Effector memory CD8-positive, alpha-beta T cell (primary cell): ENCODE measurements around the gene LCLAT1.
"Not testable (repeated sequence)": the region's sequence is repeated elsewhere in the genome, so short reads cannot be mapped to it uniquely, and the experiment has no call there.

Experiments
- ATAC-seq: fragments of 150-1000 bp; cut with Tn5 transposase; replicated peaks from 2 replicates; pipeline ENCODE4 v1.10.0; 2021; ENCODE audit warnings: mild to moderate bottlenecking, moderate library complexity
- DNase-seq, 3 experiments: peaks; one replicate each; pipeline ENCODE4 v3.0.0; 2021
- H3K27ac Mint-ChIP-seq, 2 donors: one replicate each; pipeline ENCODE4 v1.8.0; 2022; ENCODE audit warnings: mild to moderate bottlenecking in 2 of 2, mixed read lengths in 2 of 2, moderate library complexity in 2 of 2
- H3K27me3 Mint-ChIP-seq, 2 donors: one replicate each; pipeline ENCODE4 v1.8.0; 2022; ENCODE audit warnings: mixed read lengths in 2 of 2
- H3K36me3 Mint-ChIP-seq: one replicate; pipeline ENCODE4 v1.8.0; 2022; ENCODE audit warnings: mild to moderate bottlenecking, moderate library complexity, mixed read lengths; ENCODE audit not compliant: insufficient read depth
- H3K4me1 Mint-ChIP-seq, 2 donors: one replicate each; pipeline ENCODE4 v1.8.0; 2022; ENCODE audit warnings: low read depth in 2 of 2, mixed read lengths in 2 of 2
- H3K4me3 Mint-ChIP-seq, 2 donors: one replicate each; pipeline ENCODE4 v1.8.0; 2022; ENCODE audit warnings: mild to moderate bottlenecking in 2 of 2, mixed read lengths in 2 of 2, moderate library complexity in 2 of 2
- H3K9me3 Mint-ChIP-seq, 2 donors: one replicate each; pipeline ENCODE4 v1.8.0; 2022; ENCODE audit warnings: mixed read lengths in 2 of 2

The LCLAT1 gene

GRCh38 chr2:30628341-30628740, 181.3 kb downstream of the LCLAT1 start:
- H3K9me3 Mint-ChIP-seq, result no peaks in the 10 kb centered on the region
- H3K27me3 Mint-ChIP-seq, result no peaks in the 10 kb centered on the region
- no peak overlapping the region for H3K27ac Mint-ChIP-seq
- DNase-seq (no peak), ATAC-seq (no peak)
- H3K36me3 Mint-ChIP-seq, result no peaks in the 10 kb centered on the region
- H3K4me3 Mint-ChIP-seq, result no peak overlapping the region
- peaks cover 4 to 11% of the 10 kb centered on the region in 2 donors for H3K4me1 Mint-ChIP-seq

- Mint-ChIP-seq H3K4me3 (no peak overlapping the region), H3K36me3 (no peaks in the 10 kb centered on the region), H3K9me3 (no peaks in the 10 kb centered on the region), H3K27me3 (no peaks in the 10 kb centered on the region), H3K4me1 (peaks cover 4 to 11% of the 10 kb centered on the region in 2 donors), H3K27ac (no peak overlapping the region)
- DNase-seq (no peak), ATAC-seq (no peak)
Observed at GRCh38 chr2:30629866-30630265, 182.8 kb downstream of the LCLAT1 start.

- Mint-ChIP-seq H3K36me3 (no peaks in the 10 kb centered on the region), H3K9me3 (no peaks in the 10 kb centered on the region), H3K27me3 (no peaks in the 10 kb centered on the region), H3K27ac (peak overlapping the region in 1 of 2 donors; percentile 52), H3K4me1 (peaks cover 4 to 11% of the 10 kb centered on the region in 2 donors), H3K4me3 (no peak overlapping the region)
- ATAC-seq (peak; percentile 35), DNase-seq (no peak)
Observed at GRCh38 chr2:30631051-30631671, 184.1 kb downstream of the LCLAT1 start.

GRCh38 chr2:30633039-30633438, 186.0 kb downstream of the LCLAT1 start:
- ATAC-seq, result no peak
- DNase-seq, result no peak
- no peak overlapping the region for H3K4me3 Mint-ChIP-seq
- H3K4me1 Mint-ChIP-seq, result peaks cover 4 to 11% of the 10 kb centered on the region in 2 donors
- no peaks in the 10 kb centered on the region for H3K27me3 Mint-ChIP-seq
- H3K27ac Mint-ChIP-seq, result no peak overlapping the region
- H3K9me3 Mint-ChIP-seq, result no peaks in the 10 kb centered on the region
- H3K36me3 Mint-ChIP-seq, result no peaks in the 10 kb centered on the region

- DNase-seq (no peak), ATAC-seq (no peak)
- Mint-ChIP-seq H3K9me3 (no peaks in the 10 kb centered on the region), H3K27ac (no peak overlapping the region), H3K4me1 (peaks cover 2 to 4% of the 10 kb centered on the region in 2 donors), H3K36me3 (peaks cover 4% of the 10 kb centered on the region), H3K4me3 (no peak overlapping the region), H3K27me3 (no peaks in the 10 kb centered on the region)
Observed at GRCh38 chr2:30636311-30636710, 189.3 kb downstream of the LCLAT1 start.

GRCh38 chr2:30639836-30640235, 192.8 kb downstream of the LCLAT1 start:
- H3K27me3 Mint-ChIP-seq, result no peaks in the 10 kb centered on the region

GRCh38 chr2:30641765-30642345, 194.8 kb downstream of the LCLAT1 start:
- ATAC-seq, result no peak

More at GRCh38 chr2:30639836-30640235, 192.8 kb downstream of the LCLAT1 start:
- H3K36me3 Mint-ChIP-seq, result peaks cover 7% of the 10 kb centered on the region
- no peak overlapping the region for H3K27ac Mint-ChIP-seq
- no peaks in the 10 kb centered on the region for H3K9me3 Mint-ChIP-seq
- H3K4me1 Mint-ChIP-seq, result peaks cover 0 to 3% of the 10 kb centered on the region in 2 donors
- DNase-seq, result no peak
- ATAC-seq, result no peak
- no peak overlapping the region for H3K4me3 Mint-ChIP-seq

GRCh38 chr2:30643013-30643412, 196.0 kb downstream of the LCLAT1 start:
- not testable (repeated sequence) for ATAC-seq, H3K27ac Mint-ChIP-seq, H3K27me3 Mint-ChIP-seq, DNase-seq, H3K9me3 Mint-ChIP-seq, H3K4me1 Mint-ChIP-seq, H3K4me3 Mint-ChIP-seq, H3K36me3 Mint-ChIP-seq

More at GRCh38 chr2:30641765-30642345, 194.8 kb downstream of the LCLAT1 start:
- Mint-ChIP-seq H3K36me3 (peaks cover 7% of the 10 kb centered on the region), H3K4me3 (no peak overlapping the region), H3K4me1 (peaks cover 0 to 3% of the 10 kb centered on the region in 2 donors), H3K9me3 (no peaks in the 10 kb centered on the region), H3K27ac (no peak overlapping the region), H3K27me3 (no peaks in the 10 kb centered on the region)
- DNase-seq, result no peak

GRCh38 chr2:30643674-30644073, 196.6 kb downstream of the LCLAT1 start:
- no peak overlapping the region for H3K4me3 Mint-ChIP-seq
- peaks cover 7% of the 10 kb centered on the region for H3K36me3 Mint-ChIP-seq
- ATAC-seq, result no peak
- H3K9me3 Mint-ChIP-seq, result no peaks in the 10 kb centered on the region
- DNase-seq, result no peak
- no peaks in the 10 kb centered on the region for H3K27me3 Mint-ChIP-seq
- H3K27ac Mint-ChIP-seq, result no peak overlapping the region
- H3K4me1 Mint-ChIP-seq, result peaks cover 0 to 3% of the 10 kb centered on the region in 2 donors

- Mint-ChIP-seq H3K27me3 (no peaks in the 10 kb centered on the region), H3K9me3 (no peaks in the 10 kb centered on the region), H3K36me3 (peaks cover 7% of the 10 kb centered on the region), H3K4me1 (no peaks in the 10 kb centered on the region), H3K4me3 (no peak overlapping the region), H3K27ac (no peak overlapping the region)
- DNase-seq (no peak), ATAC-seq (no peak)
Observed at GRCh38 chr2:30645081-30645744, 198.2 kb downstream of the LCLAT1 start.

GRCh38 chr2:30645745-30646119, 198.7 kb downstream of the LCLAT1 start:
- no peak overlapping the region for H3K4me3 Mint-ChIP-seq
- DNase-seq (no peak), ATAC-seq (no peak)
- H3K36me3 Mint-ChIP-seq, result peaks cover 7% of the 10 kb centered on the region
- H3K4me1 Mint-ChIP-seq, result no peaks in the 10 kb centered on the region
- H3K9me3 Mint-ChIP-seq, result no peaks in the 10 kb centered on the region
- no peak overlapping the region for H3K27ac Mint-ChIP-seq
- H3K27me3 Mint-ChIP-seq, result no peaks in the 10 kb centered on the region

GRCh38 chr2:30647752-30648457, 200.9 kb downstream of the LCLAT1 start:
- no peaks in the 10 kb centered on the region for H3K9me3 Mint-ChIP-seq
- ATAC-seq, result no peak
- H3K27ac Mint-ChIP-seq, result no peak overlapping the region
- no peaks in the 10 kb centered on the region for H3K27me3 Mint-ChIP-seq
- H3K4me1 Mint-ChIP-seq, result no peaks in the 10 kb centered on the region
- DNase-seq, result no peak
- H3K36me3 Mint-ChIP-seq, result peaks cover 2% of the 10 kb centered on the region
- H3K4me3 Mint-ChIP-seq, result no peak overlapping the region

- H3K9me3 Mint-ChIP-seq, result no peaks in the 10 kb centered on the region
- H3K27ac Mint-ChIP-seq, result no peak overlapping the region
- DNase-seq (no peak), ATAC-seq (no peak)
- no peaks in the 10 kb centered on the region for H3K4me1 Mint-ChIP-seq
- no peak overlapping the region for H3K4me3 Mint-ChIP-seq
- H3K27me3 Mint-ChIP-seq, result no peaks in the 10 kb centered on the region
- no peaks in the 10 kb centered on the region for H3K36me3 Mint-ChIP-seq
Observed at GRCh38 chr2:30649278-30649677, 202.2 kb downstream of the LCLAT1 start.
